Activated naive CD8-positive, alpha-beta T cell treated with anti-CD3 and anti-CD28 coated beads for 36 hours (primary cell): ENCODE results near the gene KCNRG. TPM values are rescaled to one million over a fixed set of nuclear protein-coding genes. Genes with fewer than 3 reads are reported as not detected.
"Not testable (repeated sequence)": the region's sequence is repeated elsewhere in the genome, so short reads cannot be mapped to it uniquely, and the experiment has no call there.

ENCODE experiments used
- DNase-seq: peaks from one replicate; pipeline ENCODE4 v3.0.0; 2021
- H3K27ac Mint-ChIP-seq: one replicate; pipeline ENCODE4 v1.8.0; 2022; ENCODE audit warnings: mild to moderate bottlenecking, moderate library complexity, mixed read lengths
- H3K27me3 Mint-ChIP-seq: one replicate; pipeline ENCODE4 v1.8.0; 2022; ENCODE audit warnings: mild to moderate bottlenecking, mixed read lengths
- H3K36me3 Mint-ChIP-seq: one replicate; pipeline ENCODE4 v1.8.0; 2021; ENCODE audit warnings: mild to moderate bottlenecking, mixed read lengths
- H3K4me1 Mint-ChIP-seq: one replicate; pipeline ENCODE4 v1.8.0; 2021; ENCODE audit warnings: mixed read lengths
- H3K4me3 Mint-ChIP-seq: one replicate; pipeline ENCODE4 v1.8.0; 2022; ENCODE audit warnings: mild to moderate bottlenecking, moderate library complexity, mixed read lengths
- H3K9me3 Mint-ChIP-seq: one replicate; pipeline ENCODE4 v1.8.0; 2022; ENCODE audit warnings: mixed read lengths
- total RNA-seq, 2 experiments: library from RNA; stranded (reverse); gene quantifications; one replicate each; pipeline ENCODE4 v1.2.3, GENCODE V29; 2021

KCNRG gene
- under 1 TPM; 0.26 to 0.37 TPM for total RNA-seq

GRCh38 chr13:50015258-50015657, at the start of gene KCNRG:
Gene KCNRG (plus strand): TSS chr13:50015444. CDS start chr13:50015494, 50 bp downstream.
- Mint-ChIP-seq H3K27ac (no peak within 1 kb of the TSS), H3K4me1 (peaks cover 16% of the 10 kb centered on the region), H3K4me3 (no peak within 1 kb of the TSS)

GRCh38 chr13:49967456-49967855, 47.8 kb upstream of the KCNRG start:
- Mint-ChIP-seq H3K9me3 (peaks cover 13% of the 10 kb centered on the region), H3K4me1 (no peaks in the 10 kb centered on the region), H3K4me3 (no peak overlapping the region), H3K27ac (no peak overlapping the region), H3K27me3 (no peaks in the 10 kb centered on the region), H3K36me3 (peaks cover 4% of the 10 kb centered on the region)
- DNase-seq: no peak

More at GRCh38 chr13:50015258-50015657, at the start of gene KCNRG:
- H3K9me3 Mint-ChIP-seq: no peaks in the 10 kb centered on the region
- DNase-seq: no peak
- H3K36me3 Mint-ChIP-seq: peaks cover 61% of the 10 kb centered on the region
- no peaks in the 10 kb centered on the region for H3K27me3 Mint-ChIP-seq

GRCh38 chr13:49972709-49973108, 42.5 kb upstream of the KCNRG start:
- DNase-seq: no peak
- Mint-ChIP-seq H3K36me3 (no peaks in the 10 kb centered on the region), H3K4me3 (no peak overlapping the region), H3K4me1 (peaks cover 2% of the 10 kb centered on the region), H3K27me3 (no peaks in the 10 kb centered on the region), H3K9me3 (no peaks in the 10 kb centered on the region), H3K27ac (no peak overlapping the region)

- Mint-ChIP-seq H3K4me1 (peaks cover 2% of the 10 kb centered on the region), H3K27me3 (no peaks in the 10 kb centered on the region), H3K4me3 (no peak overlapping the region), H3K36me3 (peaks cover 1% of the 10 kb centered on the region), H3K27ac (no peak overlapping the region), H3K9me3 (no peaks in the 10 kb centered on the region)
- DNase-seq: no peak
Observed at GRCh38 chr13:49975826-49976225, 39.4 kb upstream of the KCNRG start.

GRCh38 chr13:49976314-49977258, 38.7 kb upstream of the KCNRG start:
- H3K9me3 Mint-ChIP-seq: no peaks in the 10 kb centered on the region
- H3K27me3 Mint-ChIP-seq: no peaks in the 10 kb centered on the region
- peaks cover 2% of the 10 kb centered on the region for H3K4me1 Mint-ChIP-seq
- peaks cover 1% of the 10 kb centered on the region for H3K36me3 Mint-ChIP-seq
- no peak overlapping the region for H3K27ac Mint-ChIP-seq
- DNase-seq: peak; percentile 60
- no peak overlapping the region for H3K4me3 Mint-ChIP-seq

GRCh38 chr13:49977992-49978391, 37.3 kb upstream of the KCNRG start:
- DNase-seq: no peak
- Mint-ChIP-seq H3K36me3 (peaks cover 1% of the 10 kb centered on the region), H3K27me3 (no peaks in the 10 kb centered on the region), H3K9me3 (no peaks in the 10 kb centered on the region), H3K4me1 (peaks cover 2% of the 10 kb centered on the region), H3K27ac (no peak overlapping the region), H3K4me3 (no peak overlapping the region)

GRCh38 chr13:49980266-49980665, 35.0 kb upstream of the KCNRG start:
- no peaks in the 10 kb centered on the region for H3K27me3 Mint-ChIP-seq
- no peak overlapping the region for H3K27ac Mint-ChIP-seq
- no peak overlapping the region for H3K4me3 Mint-ChIP-seq
- H3K9me3 Mint-ChIP-seq: no peaks in the 10 kb centered on the region
- no peak for DNase-seq
- peaks cover 2% of the 10 kb centered on the region for H3K4me1 Mint-ChIP-seq
- peaks cover 1% of the 10 kb centered on the region for H3K36me3 Mint-ChIP-seq

GRCh38 chr13:49985129-49985528, 30.1 kb upstream of the KCNRG start:
- Mint-ChIP-seq H3K4me1 (no peaks in the 10 kb centered on the region), H3K4me3 (no peak overlapping the region), H3K9me3 (no peaks in the 10 kb centered on the region), H3K36me3 (peaks cover 1% of the 10 kb centered on the region), H3K27me3 (no peaks in the 10 kb centered on the region), H3K27ac (no peak overlapping the region)
- no peak for DNase-seq

- DNase-seq: no peak
- Mint-ChIP-seq H3K4me3 (no peak overlapping the region), H3K4me1 (no peaks in the 10 kb centered on the region), H3K9me3 (no peaks in the 10 kb centered on the region), H3K36me3 (no peaks in the 10 kb centered on the region), H3K27ac (no peak overlapping the region), H3K27me3 (no peaks in the 10 kb centered on the region)
Observed at GRCh38 chr13:49986471-49986870, 28.8 kb upstream of the KCNRG start.

GRCh38 chr13:49990612-49991011, 24.6 kb upstream of the KCNRG start:
- H3K9me3 Mint-ChIP-seq, H3K4me1 Mint-ChIP-seq, H3K27ac Mint-ChIP-seq, DNase-seq, H3K4me3 Mint-ChIP-seq, H3K27me3 Mint-ChIP-seq, H3K36me3 Mint-ChIP-seq: not testable (repeated sequence)

- H3K9me3 Mint-ChIP-seq: no peaks in the 10 kb centered on the region
- no peaks in the 10 kb centered on the region for H3K27me3 Mint-ChIP-seq
- no peak overlapping the region for H3K27ac Mint-ChIP-seq
- H3K4me1 Mint-ChIP-seq: peaks cover 12% of the 10 kb centered on the region
- no peak for DNase-seq
- H3K36me3 Mint-ChIP-seq: peaks cover 3% of the 10 kb centered on the region
- no peak overlapping the region for H3K4me3 Mint-ChIP-seq
Observed at GRCh38 chr13:49993111-49993510, 22.1 kb upstream of the KCNRG start.

GRCh38 chr13:49993666-49994065, 21.6 kb upstream of the KCNRG start:
- H3K9me3 Mint-ChIP-seq: no peaks in the 10 kb centered on the region
- no peaks in the 10 kb centered on the region for H3K27me3 Mint-ChIP-seq
- H3K4me3 Mint-ChIP-seq: no peak overlapping the region
- DNase-seq: no peak
- no peak overlapping the region for H3K27ac Mint-ChIP-seq
- peaks cover 9% of the 10 kb centered on the region for H3K36me3 Mint-ChIP-seq
- peaks cover 15% of the 10 kb centered on the region for H3K4me1 Mint-ChIP-seq

- peaks cover 25% of the 10 kb centered on the region for H3K4me1 Mint-ChIP-seq
- no peaks in the 10 kb centered on the region for H3K27me3 Mint-ChIP-seq
- H3K4me3 Mint-ChIP-seq: peak overlapping the region; percentile 64
- H3K36me3 Mint-ChIP-seq: peaks cover 17% of the 10 kb centered on the region
- no peaks in the 10 kb centered on the region for H3K9me3 Mint-ChIP-seq
- DNase-seq: no peak
- H3K27ac Mint-ChIP-seq: peak overlapping the region; percentile 69
Observed at GRCh38 chr13:49995625-49996101, 19.6 kb upstream of the KCNRG start.

- H3K9me3 Mint-ChIP-seq: no peaks in the 10 kb centered on the region
- DNase-seq: peak; percentile 89
- peaks cover 17% of the 10 kb centered on the region for H3K36me3 Mint-ChIP-seq
- peak overlapping the region; percentile 64 for H3K4me3 Mint-ChIP-seq
- peak overlapping the region; percentile 69 for H3K27ac Mint-ChIP-seq
- peaks cover 31% of the 10 kb centered on the region for H3K4me1 Mint-ChIP-seq
- no peaks in the 10 kb centered on the region for H3K27me3 Mint-ChIP-seq
Observed at GRCh38 chr13:49996161-49996915, 18.9 kb upstream of the KCNRG start.
